Upper lobe of left lung (tissue), 4 donors: ENCODE results near the gene DNAAF5.

Source experiments
- EP300 ChIP-seq, 4 donors: sonication (generic); formaldehyde crosslinking; IDR thresholded peaks; one replicate each; pipeline ENCODE4 v1.5.1; 2017; ENCODE audit warnings: antibody characterized with exemption in 4 of 4, control low read depth in 2 of 4
- POLR2A ChIP-seq, 4 donors: fragments of 450-650 bp; IDR thresholded peaks; one replicate each; pipeline ENCODE4 v1.5.1; 2016 to 2017; ENCODE audit warnings: antibody characterized with exemption in 4 of 4, mild to moderate bottlenecking in 2 of 4
- POLR2AphosphoS5 ChIP-seq, 2 donors: sonication (generic); formaldehyde crosslinking; IDR thresholded peaks; one replicate each; pipeline ENCODE4 v1.5.1; 2017; ENCODE audit warnings: antibody characterized with exemption in 2 of 2
- TF ChIP-seq, protein P1 (sequence below), 6 experiments: fragments of 450-650 bp in 4 of 6; fragments of 200-600 bp in 2 of 6; sonication (generic) in 2 of 6; IDR thresholded peaks; one replicate each; pipeline ENCODE4 v1.5.1; 2016 to 2019; ENCODE audit warnings: antibody characterized with exemption in 6 of 6

GRCh38 chr7:738723-739454 is 12.4 kb downstream of the DNAAF5 start:
- TF ChIP-seq, protein P1, sequence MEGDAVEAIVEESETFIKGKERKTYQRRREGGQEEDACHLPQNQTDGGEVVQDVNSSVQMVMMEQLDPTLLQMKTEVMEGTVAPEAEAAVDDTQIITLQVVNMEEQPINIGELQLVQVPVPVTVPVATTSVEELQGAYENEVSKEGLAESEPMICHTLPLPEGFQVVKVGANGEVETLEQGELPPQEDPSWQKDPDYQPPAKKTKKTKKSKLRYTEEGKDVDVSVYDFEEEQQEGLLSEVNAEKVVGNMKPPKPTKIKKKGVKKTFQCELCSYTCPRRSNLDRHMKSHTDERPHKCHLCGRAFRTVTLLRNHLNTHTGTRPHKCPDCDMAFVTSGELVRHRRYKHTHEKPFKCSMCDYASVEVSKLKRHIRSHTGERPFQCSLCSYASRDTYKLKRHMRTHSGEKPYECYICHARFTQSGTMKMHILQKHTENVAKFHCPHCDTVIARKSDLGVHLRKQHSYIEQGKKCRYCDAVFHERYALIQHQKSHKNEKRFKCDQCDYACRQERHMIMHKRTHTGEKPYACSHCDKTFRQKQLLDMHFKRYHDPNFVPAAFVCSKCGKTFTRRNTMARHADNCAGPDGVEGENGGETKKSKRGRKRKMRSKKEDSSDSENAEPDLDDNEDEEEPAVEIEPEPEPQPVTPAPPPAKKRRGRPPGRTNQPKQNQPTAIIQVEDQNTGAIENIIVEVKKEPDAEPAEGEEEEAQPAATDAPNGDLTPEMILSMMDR (IDR thresholded peaks at IDR 0.05) = no peak
- TF ChIP-seq POLR2A (IDR thresholded peaks at IDR 0.05) (no peak), EP300 (IDR thresholded peaks at IDR 0.05) (no peak), POLR2AphosphoS5 (IDR thresholded peaks at IDR 0.05) (no peak)
